HL-60 (cell line): Measurements from ENCODE around the gene REC114.

Experiments used
- CTCF ChIP-seq: IDR thresholded peaks from one replicate; pipeline ENCODE4 v1.5.1; 2011; ENCODE audit warnings: low read length, control low read depth, inconsistent platforms; ENCODE audit not compliant: insufficient read depth
- GABPA ChIP-seq: IDR thresholded peaks from 2 replicates; pipeline ENCODE4 v1.6.1; 2012; ENCODE audit warnings: low read depth
- POLR2AphosphoS5 ChIP-seq: IDR thresholded peaks from 2 replicates; pipeline ENCODE4 v1.6.1; 2012; ENCODE audit warnings: low read depth
- TF ChIP-seq, protein P1 (sequence below): IDR thresholded peaks from 2 replicates; pipeline ENCODE4 v1.6.1; 2012; ENCODE audit warnings: low read depth; ENCODE audit not compliant: insufficient replicate concordance

- TF ChIP-seq CTCF (no peak), GABPA (no peak), POLR2AphosphoS5 (no peak)
- TF ChIP-seq, protein P1, sequence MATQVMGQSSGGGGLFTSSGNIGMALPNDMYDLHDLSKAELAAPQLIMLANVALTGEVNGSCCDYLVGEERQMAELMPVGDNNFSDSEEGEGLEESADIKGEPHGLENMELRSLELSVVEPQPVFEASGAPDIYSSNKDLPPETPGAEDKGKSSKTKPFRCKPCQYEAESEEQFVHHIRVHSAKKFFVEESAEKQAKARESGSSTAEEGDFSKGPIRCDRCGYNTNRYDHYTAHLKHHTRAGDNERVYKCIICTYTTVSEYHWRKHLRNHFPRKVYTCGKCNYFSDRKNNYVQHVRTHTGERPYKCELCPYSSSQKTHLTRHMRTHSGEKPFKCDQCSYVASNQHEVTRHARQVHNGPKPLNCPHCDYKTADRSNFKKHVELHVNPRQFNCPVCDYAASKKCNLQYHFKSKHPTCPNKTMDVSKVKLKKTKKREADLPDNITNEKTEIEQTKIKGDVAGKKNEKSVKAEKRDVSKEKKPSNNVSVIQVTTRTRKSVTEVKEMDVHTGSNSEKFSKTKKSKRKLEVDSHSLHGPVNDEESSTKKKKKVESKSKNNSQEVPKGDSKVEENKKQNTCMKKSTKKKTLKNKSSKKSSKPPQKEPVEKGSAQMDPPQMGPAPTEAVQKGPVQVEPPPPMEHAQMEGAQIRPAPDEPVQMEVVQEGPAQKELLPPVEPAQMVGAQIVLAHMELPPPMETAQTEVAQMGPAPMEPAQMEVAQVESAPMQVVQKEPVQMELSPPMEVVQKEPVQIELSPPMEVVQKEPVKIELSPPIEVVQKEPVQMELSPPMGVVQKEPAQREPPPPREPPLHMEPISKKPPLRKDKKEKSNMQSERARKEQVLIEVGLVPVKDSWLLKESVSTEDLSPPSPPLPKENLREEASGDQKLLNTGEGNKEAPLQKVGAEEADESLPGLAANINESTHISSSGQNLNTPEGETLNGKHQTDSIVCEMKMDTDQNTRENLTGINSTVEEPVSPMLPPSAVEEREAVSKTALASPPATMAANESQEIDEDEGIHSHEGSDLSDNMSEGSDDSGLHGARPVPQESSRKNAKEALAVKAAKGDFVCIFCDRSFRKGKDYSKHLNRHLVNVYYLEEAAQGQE = no peak
These were observed 166.0 kb downstream of the REC114 start for GRCh38 chr15:73608941-73609340.
